Measurements from ENCODE around the gene ATG5.
"Not testable (repeated sequence)": the region's sequence is repeated elsewhere in the genome, so short reads cannot be mapped to it uniquely, and the experiment has no call there.

The ATG5 gene

GRCh38 chr6:106156863-106157262 is 168.7 kb downstream of the ATG5 start:
- no peak for FAIRE-seq
- TF ChIP-seq, protein P1, sequence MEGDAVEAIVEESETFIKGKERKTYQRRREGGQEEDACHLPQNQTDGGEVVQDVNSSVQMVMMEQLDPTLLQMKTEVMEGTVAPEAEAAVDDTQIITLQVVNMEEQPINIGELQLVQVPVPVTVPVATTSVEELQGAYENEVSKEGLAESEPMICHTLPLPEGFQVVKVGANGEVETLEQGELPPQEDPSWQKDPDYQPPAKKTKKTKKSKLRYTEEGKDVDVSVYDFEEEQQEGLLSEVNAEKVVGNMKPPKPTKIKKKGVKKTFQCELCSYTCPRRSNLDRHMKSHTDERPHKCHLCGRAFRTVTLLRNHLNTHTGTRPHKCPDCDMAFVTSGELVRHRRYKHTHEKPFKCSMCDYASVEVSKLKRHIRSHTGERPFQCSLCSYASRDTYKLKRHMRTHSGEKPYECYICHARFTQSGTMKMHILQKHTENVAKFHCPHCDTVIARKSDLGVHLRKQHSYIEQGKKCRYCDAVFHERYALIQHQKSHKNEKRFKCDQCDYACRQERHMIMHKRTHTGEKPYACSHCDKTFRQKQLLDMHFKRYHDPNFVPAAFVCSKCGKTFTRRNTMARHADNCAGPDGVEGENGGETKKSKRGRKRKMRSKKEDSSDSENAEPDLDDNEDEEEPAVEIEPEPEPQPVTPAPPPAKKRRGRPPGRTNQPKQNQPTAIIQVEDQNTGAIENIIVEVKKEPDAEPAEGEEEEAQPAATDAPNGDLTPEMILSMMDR (IDR thresholded peaks at IDR 0.05; ENCODE audit: insufficient read depth, missing control alignments): no peak
- no peak for DNase-seq (ENCODE audit: insufficient read length, low spot score)

GRCh38 chr6:106156413-106156812 is 169.1 kb downstream of the ATG5 start:
- TF ChIP-seq, protein P1 (IDR thresholded peaks at IDR 0.05; ENCODE audit: insufficient read depth, missing control alignments): no peak
- DNase-seq (ENCODE audit: insufficient read length, low spot score) (no peak), FAIRE-seq (no peak)

GRCh38 chr6:106155219-106155830 is 170.2 kb downstream of the ATG5 start:
- TF ChIP-seq, protein P1 (IDR thresholded peaks at IDR 0.05; ENCODE audit: insufficient read depth, missing control alignments): no peak
- no peak for DNase-seq (ENCODE audit: insufficient read length, low spot score)
- FAIRE-seq: no peak

DNA sequence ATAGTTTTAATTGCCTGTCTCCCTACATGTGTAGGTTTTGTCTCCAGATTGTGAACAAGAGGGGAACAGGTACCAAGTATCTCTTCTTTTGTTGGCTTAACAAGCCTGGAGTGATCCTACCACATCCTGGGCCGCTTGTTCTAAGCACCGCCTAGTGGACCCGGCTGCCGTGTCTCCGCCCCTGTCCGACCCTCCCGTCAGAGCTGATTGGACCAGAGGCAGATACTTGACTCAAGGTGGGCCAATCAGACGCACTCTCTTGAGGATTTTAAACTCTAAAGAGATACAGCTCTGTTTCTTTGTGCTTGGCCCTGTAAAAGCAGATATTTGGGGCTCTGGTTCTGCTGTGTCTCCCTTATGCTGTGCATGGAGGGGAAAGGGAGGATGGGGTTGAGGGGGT is 171.2 kb downstream of the ATG5 start:
- DNase-seq (ENCODE audit: insufficient read length, low spot score) (no peak), FAIRE-seq (no peak)
- TF ChIP-seq, protein P1 (IDR thresholded peaks at IDR 0.05; ENCODE audit: insufficient read depth, missing control alignments): no peak

DNA sequence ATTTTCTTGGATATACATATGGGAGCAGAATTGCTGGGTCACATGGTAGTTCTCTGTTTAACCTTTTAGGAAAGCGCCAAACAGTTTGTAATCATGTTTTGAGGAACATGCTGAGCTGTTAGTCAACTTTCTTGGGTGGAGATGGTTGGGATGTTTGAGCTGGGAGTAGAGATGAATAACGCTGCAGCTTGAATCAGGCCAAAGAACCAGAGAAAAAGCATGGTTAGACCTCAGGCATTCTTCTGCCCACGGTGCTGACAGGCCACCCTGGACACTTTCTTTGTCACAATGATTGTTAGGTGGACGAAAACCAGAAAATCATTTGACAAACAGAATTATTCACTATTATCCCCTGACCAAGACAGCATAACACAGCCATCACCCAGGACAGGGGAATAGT is 172.6 kb downstream of the ATG5 start:
- TF ChIP-seq, protein P1 (IDR thresholded peaks at IDR 0.05; ENCODE audit: insufficient read depth, missing control alignments): no peak
- no peak for FAIRE-seq

DNA sequence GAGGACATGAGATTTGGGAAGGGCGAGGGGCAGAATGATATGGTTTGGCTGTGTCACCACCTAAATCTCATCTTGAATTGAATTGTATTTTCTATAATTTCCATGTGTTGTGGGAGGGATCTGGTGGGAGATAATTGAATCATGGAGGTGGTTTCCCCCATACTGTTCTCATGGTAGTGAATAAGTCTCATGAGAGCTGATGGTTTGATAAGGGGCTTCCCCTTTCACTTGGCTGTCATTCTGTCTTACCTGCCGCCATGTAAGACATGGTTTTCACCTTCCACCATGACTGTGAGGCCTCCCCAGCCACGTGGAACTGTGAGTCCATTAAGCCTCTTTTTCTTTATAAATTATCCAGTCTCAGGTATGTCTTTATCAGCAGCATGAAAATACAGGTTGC is 173.1 kb downstream of the ATG5 start:
- not testable (repeated sequence) for FAIRE-seq; DNase-seq (ENCODE audit: insufficient read length, low spot score)

More for the DNA sequence above, 172.6 kb downstream of the ATG5 start:
- no peak for DNase-seq (ENCODE audit: insufficient read length, low spot score)

DNA sequence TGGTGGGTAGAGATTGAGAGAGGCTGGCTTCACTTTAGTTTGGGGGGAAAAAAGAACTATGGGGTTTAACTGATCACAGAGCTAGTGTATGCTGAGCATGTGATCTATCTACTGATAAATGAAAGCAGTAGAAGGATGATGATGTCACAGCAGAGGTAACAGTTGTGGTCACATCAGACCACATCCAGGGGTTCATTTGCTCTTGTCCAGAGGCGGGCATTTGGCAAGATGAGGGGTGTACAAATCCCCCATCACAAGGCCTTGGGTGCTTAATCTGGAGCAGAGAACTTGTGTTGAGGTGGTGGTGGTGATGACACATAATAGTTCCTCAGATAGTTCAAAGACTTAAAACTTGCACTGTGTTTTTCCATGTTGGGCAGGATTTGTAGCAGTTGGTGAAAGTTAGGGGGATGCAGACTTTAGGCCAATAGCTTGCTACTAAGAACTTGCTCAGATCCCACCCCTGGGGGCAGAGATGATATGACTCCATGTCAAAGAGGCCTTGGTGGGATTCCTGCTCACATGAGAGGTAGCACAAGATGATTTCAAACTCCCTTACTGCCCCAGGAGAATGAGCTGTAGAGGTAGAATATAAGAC is 176.0 kb downstream of the ATG5 start:
- FAIRE-seq: no peak
- no peak for DNase-seq (ENCODE audit: insufficient read length, low spot score)
- TF ChIP-seq, protein P1 (IDR thresholded peaks at IDR 0.05; ENCODE audit: insufficient read depth, missing control alignments): no peak

All from D721Med (cell line).